ENCODE measurements around the gene MAP7D1.
A peak's percentile ranks its signal among the peaks of the same experiment; 100 is the strongest.

MAP7D1 gene

GRCh38 chr1:36142121-36142520 is 13.8 kb upstream of the MAP7D1 start:
- TF ChIP-seq ARNT (IDR thresholded peaks at IDR 0.05): no peak
- no peak for TF ChIP-seq SP1 (IDR thresholded peaks at IDR 0.05)
- TF ChIP-seq BHLHE40 (IDR thresholded peaks at IDR 0.05; ENCODE audit: borderline replicate concordance): no peak
- no peak for TF ChIP-seq PKNOX1 (IDR thresholded peaks at IDR 0.05)
- no peak for TF ChIP-seq LEF1 (IDR thresholded peaks at IDR 0.05; ENCODE audit: borderline replicate concordance)
- TF ChIP-seq FOXK2 (IDR thresholded peaks at IDR 0.05): no peak
- TF ChIP-seq CTBP1 (IDR thresholded peaks at IDR 0.05; ENCODE audit: borderline replicate concordance): no peak
- TF ChIP-seq TARDBP (IDR thresholded peaks at IDR 0.05): no peak
- no peak for TF ChIP-seq L3MBTL2 (conservative IDR thresholded peaks at IDR 0.05)
- TF ChIP-seq SUZ12 (IDR thresholded peaks at IDR 0.05): no peak
- no peak for TF ChIP-seq ELF4 (IDR thresholded peaks at IDR 0.05)
- TF ChIP-seq HDGF (IDR thresholded peaks at IDR 0.05; ENCODE audit: borderline replicate concordance): no peak
- no peak for TF ChIP-seq FOXM1 (IDR thresholded peaks at IDR 0.05; ENCODE audit: borderline replicate concordance)
- TF ChIP-seq FOXA1 (IDR thresholded peaks at IDR 0.05): no peak
- no peak for TF ChIP-seq NFRKB (IDR thresholded peaks at IDR 0.05)
- no peak for TF ChIP-seq ZNF384 (IDR thresholded peaks at IDR 0.05)
- ChIA-PET POLR2A (no interaction called here), CTCF (no interaction called here)
- no peak for DNase-seq (ENCODE audit: extremely low spot score)

- no peak for TF ChIP-seq LEF1 (IDR thresholded peaks at IDR 0.05; ENCODE audit: borderline replicate concordance)
- no peak for DNase-seq (ENCODE audit: extremely low spot score)
- POLR2A ChIA-PET: no interaction called here
- CTCF ChIA-PET: no interaction called here
Observed at GRCh38 chr1:36143424-36143823, 12.5 kb upstream of the MAP7D1 start.

GRCh38 chr1:36144413-36144812 is 11.5 kb upstream of the MAP7D1 start:
- ChIA-PET CTCF (interaction anchor here (1.2 kb wide), 1 partner anchor 10 kb away, joined by 4 read pairs; no protein-coding TSS in a partner anchor), POLR2A (no interaction called here)
- DNase-seq (ENCODE audit: extremely low spot score): no peak

GRCh38 chr1:36148821-36149236 is 7.1 kb upstream of the MAP7D1 start:
- ChIA-PET POLR2A (interaction anchor here (0.9 to 4.4 kb wide), 18 partner anchors 9 to 248 kb away, joined by 3 to 42 read pairs (median 4); partner anchors contain the start of genes STK40 and THRAP3), CTCF (interaction anchor here (0.6 to 3.6 kb wide), 12 partner anchors 9 to 302 kb away, joined by 3 to 30 read pairs (median 6); partner anchors contain the start of gene OSCP1)
- DNase-seq (ENCODE audit: extremely low spot score): no peak
- TF ChIP-seq BHLHE40 (IDR thresholded peaks at IDR 0.05; ENCODE audit: borderline replicate concordance): no peak
- no peak for TF ChIP-seq SUZ12 (IDR thresholded peaks at IDR 0.05)
- TF ChIP-seq FOXK2 (IDR thresholded peaks at IDR 0.05): no peak
- no peak for TF ChIP-seq NFRKB (IDR thresholded peaks at IDR 0.05)
- no peak for TF ChIP-seq TARDBP (IDR thresholded peaks at IDR 0.05)
- no peak for TF ChIP-seq HDGF (IDR thresholded peaks at IDR 0.05; ENCODE audit: borderline replicate concordance)
- TF ChIP-seq SP1 (IDR thresholded peaks at IDR 0.05): no peak
- TF ChIP-seq ARNT (IDR thresholded peaks at IDR 0.05): no peak
- TF ChIP-seq FOXM1 (IDR thresholded peaks at IDR 0.05; ENCODE audit: borderline replicate concordance): no peak
- TF ChIP-seq PKNOX1 (IDR thresholded peaks at IDR 0.05): no peak

More at GRCh38 chr1:36144413-36144812, 11.5 kb upstream of the MAP7D1 start:
- TF ChIP-seq ELF4 (IDR thresholded peaks at IDR 0.05) (no peak), CTBP1 (IDR thresholded peaks at IDR 0.05; ENCODE audit: borderline replicate concordance) (no peak), SP1 (IDR thresholded peaks at IDR 0.05) (no peak), SUZ12 (IDR thresholded peaks at IDR 0.05) (no peak), PKNOX1 (IDR thresholded peaks at IDR 0.05) (no peak), NFRKB (IDR thresholded peaks at IDR 0.05) (no peak)

GRCh38 chr1:36149237-36149972 is 6.6 kb upstream of the MAP7D1 start, which contains the start of gene TRAPPC3:
TSS of gene TRAPPC3 (minus strand) at chr1:36149486. CDS start at chr1:36149378, 108 bp downstream.
- TF ChIP-seq ELF4 (IDR thresholded peaks at IDR 0.05) (peak; percentile 47; the same call in 1 of the 2 replicates), HDGF (IDR thresholded peaks at IDR 0.05; ENCODE audit: borderline replicate concordance) (no peak), PKNOX1 (IDR thresholded peaks at IDR 0.05) (peak; percentile 28; the same call in 1 of the 2 replicates)
- CTCF ChIA-PET: interaction anchor here (0.5 to 3.6 kb wide), 21 partner anchors 10 to 402 kb away, joined by 3 to 30 read pairs (median 3); partner anchors contain the start of gene OSCP1
- DNase-seq (ENCODE audit: extremely low spot score): peak; percentile 98
- POLR2A ChIA-PET: interaction anchor here (0.9 to 4.4 kb wide), 22 partner anchors 9 to 301 kb away, joined by 3 to 42 read pairs (median 3); partner anchors contain the start of genes EVA1B, OSCP1, STK40 and THRAP3

- ChIA-PET CTCF (interaction anchor here (0.5 to 3.6 kb wide), 16 partner anchors 10 to 403 kb away, joined by 3 to 30 read pairs (median 3); partner anchors contain the start of gene OSCP1), POLR2A (interaction anchor here (1.0 to 4.4 kb wide), 14 partner anchors 11 to 300 kb away, joined by 3 to 42 read pairs (median 4); partner anchors contain the start of genes EVA1B, OSCP1 and THRAP3)
- no peak for DNase-seq (ENCODE audit: extremely low spot score)
- TF ChIP-seq TARDBP (IDR thresholded peaks at IDR 0.05) (no peak), FOXM1 (IDR thresholded peaks at IDR 0.05; ENCODE audit: borderline replicate concordance) (no peak), LEF1 (IDR thresholded peaks at IDR 0.05; ENCODE audit: borderline replicate concordance) (no peak), L3MBTL2 (conservative IDR thresholded peaks at IDR 0.05) (no peak), FOXK2 (IDR thresholded peaks at IDR 0.05) (no peak), CTBP1 (IDR thresholded peaks at IDR 0.05; ENCODE audit: borderline replicate concordance) (no peak)
Observed at GRCh38 chr1:36149973-36150295, 6.0 kb upstream of the MAP7D1 start.
